H1 (cell line): ENCODE results near the gene RNF212. TPM values are rescaled to one million over a fixed set of nuclear protein-coding genes. Genes with fewer than 3 reads are reported as not detected.

ENCODE experiments used
- CTCF ChIA-PET: fragments of 300-600 bp; sonication (Branson Sonifier 250); formaldehyde crosslinking; loops from one replicate; lab custom pipeline; 2021; ENCODE audit not compliant: partially characterized antibody; lab: Charles Lee
- POLR2A ChIA-PET: fragments of 300-600 bp; sonication (Branson Sonifier 250); formaldehyde crosslinking; loops from one replicate; lab custom pipeline; 2021; ENCODE audit warnings: inconsistent platforms; ENCODE audit not compliant: partially characterized antibody; lab: Charles Lee
- DNase-seq, 2 experiments: peaks; one replicate each; pipeline versions ENCODE4 v3.0.0 to v3.0.0-alpha.2; 2010 to 2022; ENCODE audit warnings: low spot score in 2 of 2, low read depth in 1 of 2, mixed read lengths in 1 of 2
- FAIRE-seq: peaks from 2 replicates; lab custom pipeline; 2011; peaks lifted over from hg19 to GRCh38; lab: Jason Lieb, UNC
- H2AFZ ChIP-seq: 2 replicates; pipeline ENCODE4 v1.8.1; 2012; ENCODE audit warnings: low read length, inconsistent platforms
- H2AK5ac ChIP-seq: 2 replicates; pipeline ENCODE4 v1.6.1; 2013; ENCODE audit warnings: low read depth, low read length
- H2BK120ac ChIP-seq: replicated peaks from 2 replicates; pipeline ENCODE3; 2013; ENCODE audit warnings: low read depth, low read length, inconsistent platforms
- H2BK12ac ChIP-seq: 2 replicates; pipeline ENCODE4 v1.6.1; 2013; ENCODE audit warnings: low read depth, low read length
- H2BK15ac ChIP-seq: 2 replicates; pipeline ENCODE4 v1.6.1; 2013; ENCODE audit warnings: low read length
- H2BK20ac ChIP-seq: 2 replicates; pipeline ENCODE4 v1.6.1; 2013; ENCODE audit warnings: low read length
- H2BK5ac ChIP-seq: 2 replicates; pipeline ENCODE4 v1.6.1; 2013; ENCODE audit warnings: low read depth, low read length
- H3K14ac ChIP-seq: 2 replicates; pipeline ENCODE4 v1.6.1; 2013; ENCODE audit warnings: inconsistent platforms; ENCODE audit not compliant: insufficient read length
- H3K18ac ChIP-seq: 2 replicates; pipeline ENCODE4 v1.6.1; 2013; ENCODE audit warnings: low read length; ENCODE audit errors: extremely low read depth
- H3K23ac ChIP-seq: 2 replicates; pipeline ENCODE4 v1.6.1; 2013; ENCODE audit warnings: inconsistent platforms; ENCODE audit not compliant: insufficient read length
- H3K23me2 ChIP-seq: 2 replicates; pipeline ENCODE4 v1.6.1; 2013; ENCODE audit warnings: low read depth, low read length
- H3K27ac ChIP-seq: 2 replicates; pipeline ENCODE4 v1.6.1; 2011; ENCODE audit warnings: low read depth, low read length, inconsistent platforms
- H3K27me3 ChIP-seq, 4 experiments: replicated peaks in 1 of 4; 1 replicate in 1 of 4; 2 replicates in 3 of 4; pipeline versions ENCODE4 v1.6.1 to v1.8.1; 2011 to 2013; ENCODE audit warnings: low read length in 3 of 4, mild to moderate bottlenecking in 3 of 4, inconsistent platforms in 2 of 4, mixed read lengths in 2 of 4, moderate library complexity in 1 of 4; ENCODE audit not compliant: control insufficient read depth in 3 of 4, insufficient read depth in 3 of 4; ENCODE audit errors: extremely low read depth in 1 of 4
- H3K36me3 ChIP-seq, 4 experiments: 2 replicates each; pipeline versions ENCODE4 v1.6.1 to v1.8.1; 2011 to 2013; ENCODE audit warnings: mild to moderate bottlenecking in 4 of 4, low read length in 3 of 4, moderate library complexity in 2 of 4, control low read depth in 1 of 4, inconsistent platforms in 1 of 4; ENCODE audit not compliant: insufficient read depth in 4 of 4, control insufficient read depth in 2 of 4
- H3K4ac ChIP-seq: replicated peaks from 2 replicates; pipeline ENCODE3; 2013; ENCODE audit warnings: low read length, low read depth, mixed read lengths, inconsistent platforms; ENCODE audit not compliant: insufficient read length
- H3K4me1 ChIP-seq, 4 experiments: replicated peaks in 1 of 4; 1 replicate in 1 of 4; 2 replicates in 3 of 4; pipeline versions ENCODE4 v1.6.1 to v1.8.1; 2011 to 2013; ENCODE audit warnings: low read length in 3 of 4, inconsistent platforms in 2 of 4, mixed read lengths in 1 of 4; ENCODE audit not compliant: insufficient read depth in 4 of 4, control insufficient read depth in 3 of 4
- H3K4me2 ChIP-seq, 2 experiments: 2 replicates each; pipeline versions ENCODE4 v1.6.1 to v1.8.1; 2011 to 2013; ENCODE audit warnings: low read depth in 2 of 2, low read length in 2 of 2, control low read depth in 1 of 2, inconsistent platforms in 1 of 2, mild to moderate bottlenecking in 1 of 2; ENCODE audit not compliant: insufficient read depth in 1 of 2
- H3K4me3 ChIP-seq, 4 experiments: fragments of 200-600, 300-600 bp in 1 of 4; sonication (generic), shearing (Covaris generic), sonication (Bioruptor Twin) in 1 of 4; 2 replicates each; pipeline versions ENCODE4 v1.5.1 to v1.8.1; 2011 to 2016; ENCODE audit warnings: low read length in 4 of 4, low read depth in 3 of 4, control low read depth in 2 of 4, inconsistent platforms in 2 of 4, mild to moderate bottlenecking in 2 of 4, mixed read lengths in 1 of 4, moderate library complexity in 1 of 4; ENCODE audit not compliant: insufficient read depth in 2 of 4; ENCODE audit errors: extremely low read depth in 1 of 4
- H3K56ac ChIP-seq: replicated peaks from 2 replicates; pipeline ENCODE3; 2013; ENCODE audit warnings: low read depth, mild to moderate bottlenecking, mixed read lengths, low read length, inconsistent platforms; ENCODE audit not compliant: insufficient read length
- H3K79me1 ChIP-seq: 2 replicates; pipeline ENCODE4 v1.6.1; 2013; ENCODE audit warnings: low read depth, low read length, control low read depth
- H3K79me2 ChIP-seq, 2 experiments: 2 replicates each; pipeline versions ENCODE4 v1.6.1 to v1.8.1; 2012 to 2013; ENCODE audit warnings: low read length in 2 of 2, mild to moderate bottlenecking in 2 of 2, inconsistent platforms in 1 of 2; ENCODE audit not compliant: insufficient read depth in 2 of 2, control insufficient read depth in 1 of 2
- H3K9ac ChIP-seq, 4 experiments: replicated peaks in 1 of 4; 1 replicate in 1 of 4; 2 replicates in 3 of 4; pipeline versions ENCODE4 v1.6.1 to v1.8.1; 2011 to 2013; ENCODE audit warnings: low read depth in 3 of 4, low read length in 3 of 4, control low read depth in 2 of 4, mild to moderate bottlenecking in 2 of 4, moderate library complexity in 2 of 4, inconsistent platforms in 1 of 4; ENCODE audit errors: extremely low read depth in 1 of 4
- H3K9me3 ChIP-seq, 2 experiments: 2 replicates each; pipeline versions ENCODE4 v1.6.1 to v1.8.1; 2012 to 2013; ENCODE audit warnings: mild to moderate bottlenecking in 2 of 2, moderate library complexity in 2 of 2, control low read depth in 1 of 2, inconsistent platforms in 1 of 2, low read depth in 1 of 2, low read length in 1 of 2, mixed read lengths in 1 of 2; ENCODE audit not compliant: insufficient read depth in 2 of 2
- H4K20me1 ChIP-seq, 2 experiments: replicated peaks in 1 of 2; 2 replicates each; pipeline versions ENCODE3 to v1.8.1; 2011 to 2013; ENCODE audit warnings: inconsistent platforms in 2 of 2, low read length in 2 of 2, mild to moderate bottlenecking in 1 of 2; ENCODE audit not compliant: insufficient read depth in 2 of 2, control insufficient read depth in 1 of 2
- H4K5ac ChIP-seq: 2 replicates; pipeline ENCODE4 v1.6.1; 2013; ENCODE audit warnings: low read length, low read depth, mixed read lengths, inconsistent platforms; ENCODE audit not compliant: insufficient read length
- H4K8ac ChIP-seq: 2 replicates; pipeline ENCODE4 v1.8.0; 2013; ENCODE audit warnings: mild to moderate bottlenecking, moderate library complexity, low read length, inconsistent platforms; ENCODE audit not compliant: insufficient read depth; ENCODE audit errors: extremely low read depth
- H4K91ac ChIP-seq: replicated peaks from 2 replicates; pipeline ENCODE3; 2013; ENCODE audit warnings: low read length, mixed read lengths, inconsistent platforms; ENCODE audit not compliant: insufficient read length
- EP300 ChIP-seq, 2 experiments: IDR thresholded peaks; 1 replicate in 1 of 2; 2 replicates in 1 of 2; pipeline ENCODE4 v1.6.1; 2011 to 2012; ENCODE audit warnings: low read depth in 2 of 2, low read length in 2 of 2, mild to moderate bottlenecking in 2 of 2, borderline replicate concordance in 1 of 2, inconsistent platforms in 1 of 2, moderate library complexity in 1 of 2
- JUND ChIP-seq: IDR thresholded peaks from 2 replicates; pipeline ENCODE4 v1.6.1; 2011; ENCODE audit warnings: mild to moderate bottlenecking, improper control_type of control experiment, low read length
- NANOG ChIP-seq: IDR thresholded peaks from 2 replicates; pipeline ENCODE4 v1.6.1; 2011; ENCODE audit warnings: low read length, low read depth, mild to moderate bottlenecking, inconsistent platforms; ENCODE audit not compliant: insufficient read depth, poor library complexity, severe bottlenecking
- POU5F1 ChIP-seq: IDR thresholded peaks from 2 replicates; pipeline ENCODE4 v1.6.1; 2011; ENCODE audit warnings: low read depth, mild to moderate bottlenecking, low read length, moderate library complexity
- SIX5 ChIP-seq: IDR thresholded peaks from 2 replicates; pipeline ENCODE4 v1.6.1; 2011; ENCODE audit warnings: mild to moderate bottlenecking, low read depth, low read length
- SP1 ChIP-seq: IDR thresholded peaks from 2 replicates; pipeline ENCODE4 v1.6.1; 2011; ENCODE audit warnings: low read depth, low read length
- TAF7 ChIP-seq: optimal IDR thresholded peaks from 2 replicates; pipeline ENCODE3; 2011; ENCODE audit warnings: low read depth, mild to moderate bottlenecking, inconsistent platforms, low read length, moderate library complexity, borderline replicate concordance
- WGBS, 2 experiments: shearing (Covaris generic) in 1 of 2; methylation state at CpG; one replicate each; pipeline versions ENCODE4 v1.1.6 to v1.1.7; 2013 to 2015; ENCODE audit warnings: low lambda C conversion rate in 2 of 2, mixed read lengths in 2 of 2, inconsistent platforms in 1 of 2, low coverage in 1 of 2, missing lambda C conversion rate in 1 of 2; ENCODE audit not compliant: insufficient replicate concordance in 2 of 2, insufficient coverage in 1 of 2, insufficient read length in 1 of 2; ENCODE audit errors: extremely low coverage in 1 of 2, missing lambda C conversion rate in 1 of 2; 5-methylcytosine and 5-hydroxymethylcytosine counted together
- polyA plus RNA-seq, 7 experiments: library from polyadenylated mRNA; depleted of rRNA in 3 of 7; stranded (reverse) in 5 of 7; unstranded in 2 of 7; fragments of >200 nt in 5 of 7; fragments of 200-250 nt in 2 of 7; gene quantifications; 1 replicate in 5 of 7; 2 replicates in 1 of 7; 4 replicates in 1 of 7; pipeline versions ENCODE4 v1.2.1 to v1.2.3, GENCODE V29; 2011 to 2013; ENCODE audit warnings: missing spikeins in 2 of 7, mixed read lengths in 2 of 7
- total RNA-seq: library from RNA; stranded (reverse); fragmentation: NEBNext Ultra II Directional; extraction: Animal tissue kit (Norgen Biotek cat#: 25700); gene quantifications from 2 replicates; pipeline ENCODE4 v1.2.1, GENCODE V29; 2021

The RNF212 gene
- total and polyA plus RNA-seq, 2 of the 8 experiments (the other 6 are each of a cell fraction or from before 2014, with no cell fraction given) = 3.4 to 5.4 TPM

GRCh38 chr4:1093391-1094335 is 19.7 kb downstream of the RNF212 start:
- no peak overlapping the region for H3K14ac ChIP-seq

More at GRCh38 chr4:1093391-1094335, 19.7 kb downstream of the RNF212 start:
- no peak overlapping the region for H3K9ac ChIP-seq
- no peak for DNase-seq
- no peak overlapping the region for H2BK12ac ChIP-seq
- no peak overlapping the region for H2BK15ac ChIP-seq
- no peak overlapping the region for H3K27ac ChIP-seq
- no peak overlapping the region for H4K8ac ChIP-seq
- no peak overlapping the region for H2AFZ ChIP-seq
- no peak overlapping the region for H4K5ac ChIP-seq
- ChIA-PET POLR2A (interaction anchor here (1.0 to 1.1 kb wide), 2 partner anchors 11 to 12 kb away, joined by 3 read pairs; no protein-coding TSS in a partner anchor), CTCF (interaction anchor here (1.1 to 4.1 kb wide), 7 partner anchors 8 to 63 kb away, joined by 3 to 19 read pairs (median 4); no protein-coding TSS in a partner anchor)
- H4K20me1 ChIP-seq = no peaks in the 10 kb centered on the region
- no peak overlapping the region for H2BK120ac ChIP-seq
- no peak overlapping the region for H3K4me2 ChIP-seq
- no peak overlapping the region for H3K56ac ChIP-seq
- no peaks in the 10 kb centered on the region for H3K36me3 ChIP-seq
- no peak overlapping the region for H3K23ac ChIP-seq
- no peaks in the 10 kb centered on the region; a peak in 1 of 7 replicates for H3K4me1 ChIP-seq
- no peak overlapping the region for H2AK5ac ChIP-seq
- H3K4ac ChIP-seq = no peak overlapping the region
- H4K91ac ChIP-seq = no peak overlapping the region
- 86% methylated on average over 22 of the region's 22 CpGs; no CpG with 5 or more reads in 1 of the 2 experiments for WGBS, 2 experiments
- no peak overlapping the region for H3K4me3 ChIP-seq
- H3K79me2 ChIP-seq = no peaks in the 10 kb centered on the region
- H3K27me3 ChIP-seq = no peaks in the 10 kb centered on the region
- no peak overlapping the region for H3K18ac ChIP-seq
- no peak overlapping the region for H2BK5ac ChIP-seq
- TF ChIP-seq NANOG (no peak), SIX5 (no peak), TAF7 (no peak), EP300 (IDR thresholded peaks at IDR 0.05; ENCODE audit: borderline replicate concordance in 1 of 2, low read depth in 2 of 2, low read length in 2 of 2) (no peak), JUND (no peak), SP1 (no peak), POU5F1 (no peak)
- TF ChIP-seq, all 59 proteins: peak for 0
- no peak for FAIRE-seq
- Histone ChIP-seq H3K79me1 (no peaks in the 10 kb centered on the region), H3K9me3 (peaks cover 0 to 7% of the 10 kb centered on the region in 2 experiments; a peak in 2 of 4 replicates), H2BK20ac (no peak overlapping the region), H3K23me2 (no peaks in the 10 kb centered on the region)
